ENCODE data around the gene C1orf232. TPM values are rescaled to one million over a fixed set of nuclear protein-coding genes. Genes with fewer than 3 reads are reported as not detected.

The C1orf232 gene
- polyA plus RNA-seq, 1 donor, result not detected

DNA sequence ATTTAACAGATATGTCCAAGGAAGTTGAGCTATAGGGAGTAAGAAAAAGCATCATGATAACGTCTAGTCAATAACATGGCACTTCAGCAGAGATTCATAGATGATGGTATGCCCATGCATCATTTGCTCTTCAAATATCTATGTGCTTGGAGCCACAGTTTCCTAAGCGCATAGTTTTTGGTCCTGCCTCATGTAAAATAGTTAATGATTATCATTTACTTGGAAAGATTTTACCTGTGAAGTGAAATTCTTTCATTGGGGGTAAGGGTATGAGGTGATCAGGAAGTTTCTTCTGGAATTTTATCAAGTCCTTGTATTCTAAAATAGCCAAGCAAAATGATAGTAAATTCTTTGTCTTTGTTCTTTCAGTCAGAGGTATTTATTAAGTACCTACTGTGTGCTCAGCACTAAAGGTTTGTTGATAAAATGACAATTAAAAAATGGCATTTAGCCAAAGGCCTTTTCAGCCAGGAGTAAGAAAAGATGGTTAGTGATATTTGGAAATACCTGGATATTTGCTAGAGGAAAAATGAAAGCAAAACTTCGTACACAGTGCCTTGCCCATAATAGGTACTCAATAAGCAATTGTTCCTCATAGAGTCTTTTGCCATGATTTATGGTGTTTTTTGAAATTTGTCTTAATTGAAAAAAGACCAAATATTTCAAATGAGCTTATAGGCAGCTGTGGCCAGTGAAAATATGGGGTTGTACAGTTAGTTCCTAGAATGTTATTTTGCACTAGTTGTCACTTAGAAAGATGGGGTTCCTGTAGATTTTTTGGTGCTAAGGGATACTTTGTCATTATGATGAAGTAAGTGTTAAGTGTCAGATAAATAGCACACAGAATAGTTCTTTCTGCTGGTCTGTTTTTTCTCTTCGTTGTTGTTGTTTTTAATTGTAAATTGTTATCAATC lies 44.1 kb downstream of the C1orf232 start:
- no peak for DNase-seq

DNA sequence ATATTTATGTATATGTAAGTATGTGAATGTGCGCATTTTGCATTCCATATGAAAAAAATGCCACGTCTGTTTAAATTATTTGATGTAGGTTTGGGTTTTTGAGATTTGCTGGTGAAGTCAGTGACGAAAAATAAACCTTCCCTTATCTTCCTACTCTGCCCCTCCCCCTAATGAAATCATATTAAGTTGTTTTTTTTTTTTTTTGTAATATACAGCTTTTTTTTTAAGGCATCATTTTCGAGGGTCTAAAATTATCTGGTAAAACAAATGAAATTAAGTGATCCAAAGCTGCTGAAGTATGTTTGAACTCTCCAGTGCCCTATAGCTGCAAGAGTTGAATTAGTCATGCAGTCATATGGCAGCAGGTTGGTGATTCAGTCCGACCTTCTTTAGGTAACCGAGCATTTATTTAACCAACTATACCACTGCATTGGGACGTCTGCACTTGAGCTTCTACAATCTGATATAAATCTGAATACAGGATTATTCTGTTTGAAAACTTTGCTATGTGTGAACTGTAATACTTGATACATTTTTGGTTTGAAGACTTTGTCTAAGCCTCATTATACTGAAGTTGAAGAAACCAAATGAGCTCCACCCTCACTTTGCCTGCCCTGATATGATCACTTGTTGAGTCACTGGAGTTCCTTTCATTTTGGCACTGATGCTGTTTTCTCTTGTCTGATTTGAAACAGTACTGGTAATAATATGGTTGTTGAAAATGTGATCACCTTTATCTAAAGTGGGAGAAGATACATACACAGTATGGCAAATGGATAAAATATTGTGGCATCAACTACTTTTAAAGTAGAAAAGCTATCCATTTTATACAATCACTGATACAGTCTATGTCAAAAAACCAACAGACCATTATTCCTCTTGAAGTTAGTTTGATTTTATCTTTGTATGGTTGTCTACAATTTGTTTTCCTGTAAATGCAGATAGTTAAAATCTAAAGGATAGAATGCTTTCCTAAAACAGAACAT lies 45.5 kb downstream of the C1orf232 start:
- no peak for DNase-seq

DNA sequence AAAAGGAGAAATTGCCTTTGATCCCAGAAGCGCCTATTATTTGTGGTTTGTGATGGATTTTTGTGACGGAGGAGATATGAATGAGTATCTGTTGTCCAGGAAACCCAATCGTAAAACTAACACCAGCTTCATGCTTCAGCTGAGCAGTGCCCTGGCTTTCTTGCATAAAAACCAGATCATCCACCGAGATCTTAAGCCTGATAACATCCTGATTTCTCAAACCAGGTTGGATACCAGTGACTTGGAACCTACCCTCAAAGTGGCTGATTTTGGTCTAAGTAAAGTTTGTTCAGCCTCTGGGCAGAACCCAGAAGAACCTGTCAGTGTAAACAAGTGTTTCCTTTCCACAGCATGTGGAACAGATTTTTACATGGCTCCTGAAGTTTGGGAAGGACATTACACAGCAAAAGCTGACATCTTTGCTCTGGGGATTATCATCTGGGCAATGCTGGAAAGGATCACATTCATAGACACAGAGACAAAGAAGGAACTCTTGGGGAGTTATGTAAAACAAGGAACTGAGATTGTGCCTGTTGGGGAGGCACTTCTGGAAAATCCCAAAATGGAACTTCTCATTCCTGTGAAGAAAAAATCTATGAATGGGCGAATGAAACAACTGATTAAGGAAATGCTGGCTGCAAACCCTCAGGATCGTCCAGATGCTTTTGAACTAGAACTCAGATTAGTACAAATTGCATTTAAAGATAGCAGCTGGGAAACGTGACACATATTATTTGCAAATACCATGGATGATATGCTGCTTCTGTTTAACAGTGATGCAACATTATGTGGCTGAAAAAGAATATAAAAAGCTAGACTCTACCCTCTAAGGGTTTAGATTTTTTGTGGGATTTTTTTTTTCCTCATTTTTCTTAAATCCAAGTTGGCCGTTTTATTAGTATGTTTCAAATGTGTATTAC lies 46.6 kb downstream of the C1orf232 start:
- no peak for DNase-seq

DNA sequence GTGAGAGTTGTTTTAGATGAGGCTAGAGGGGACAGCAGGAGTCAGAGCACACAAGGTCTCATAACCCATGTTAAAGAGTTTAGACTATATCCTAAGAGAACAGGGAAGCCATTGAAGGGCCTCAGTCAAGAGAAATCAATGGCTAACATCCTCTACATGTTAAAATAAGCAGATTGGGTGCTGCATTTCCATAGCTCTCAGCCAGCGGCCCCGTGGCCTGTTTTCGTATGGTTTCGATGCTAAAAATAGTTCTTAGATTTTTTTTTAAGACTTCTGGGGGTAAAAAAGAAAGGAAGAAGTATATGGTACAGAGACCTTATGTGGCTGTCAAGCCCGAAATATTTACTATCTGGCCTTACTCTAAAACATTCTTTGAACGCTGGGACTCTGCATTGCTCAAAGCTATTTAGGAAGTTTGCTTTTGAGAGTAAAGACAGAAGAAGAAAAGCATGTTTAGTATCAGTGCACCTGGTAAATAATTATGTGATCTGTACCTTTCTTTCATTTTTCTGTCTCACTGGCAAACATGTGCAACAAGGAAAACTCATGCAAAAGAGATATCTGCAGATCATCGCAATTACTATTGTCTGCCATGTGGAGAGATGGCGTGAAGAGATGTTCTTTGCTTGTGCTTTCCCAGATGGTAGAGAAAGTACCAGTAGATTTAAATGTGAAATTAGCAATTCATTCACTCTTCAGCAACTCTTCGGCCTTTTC lies 48.7 kb downstream of the C1orf232 start:
- no peak for DNase-seq

DNA sequence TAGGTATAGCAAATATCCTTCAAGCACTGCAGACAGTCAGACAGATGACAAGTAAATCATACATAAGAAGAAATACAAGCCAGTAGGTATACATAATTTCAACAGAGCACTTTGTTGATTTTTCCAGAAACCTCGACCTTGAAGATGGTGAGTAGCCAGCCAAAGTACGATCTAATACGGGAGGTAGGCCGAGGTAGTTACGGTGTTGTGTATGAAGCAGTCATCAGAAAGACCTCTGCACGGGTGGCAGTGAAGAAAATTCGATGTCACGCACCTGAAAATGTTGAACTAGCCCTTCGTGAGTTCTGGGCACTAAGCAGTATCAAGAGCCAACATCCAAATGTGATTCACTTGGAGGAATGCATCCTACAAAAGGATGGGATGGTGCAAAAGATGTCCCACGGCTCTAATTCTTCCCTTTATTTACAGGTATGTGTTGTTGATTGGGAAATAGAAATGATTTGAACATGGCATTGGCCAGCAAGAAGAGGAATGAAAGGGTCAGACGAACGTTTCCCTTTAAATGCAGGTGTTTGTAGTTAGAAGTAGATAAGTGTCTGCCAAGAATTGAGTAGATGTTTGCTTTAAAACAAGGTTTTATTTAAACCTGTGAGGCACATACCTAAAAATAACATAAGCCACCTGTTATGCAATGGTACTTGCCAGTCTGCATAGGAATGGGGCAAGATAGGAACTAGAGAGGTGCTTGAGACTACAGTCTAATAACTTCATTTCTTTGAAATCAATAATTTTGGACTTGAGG lies 54.4 kb downstream of the C1orf232 start:
- DNase-seq, result no peak

Other genes starting within 250 kb of the C1orf232 start
- 18.2 TPM for gene PAFAH2, start 170.9 kb downstream of the C1orf232 start, polyA plus RNA-seq (ENCODE audit: insufficient read length)
- gene EXTL1, start 147.2 kb downstream of the C1orf232 start, polyA plus RNA-seq (ENCODE audit: insufficient read length), result 1.8 TPM
- gene SLC30A2, start 122.8 kb downstream of the C1orf232 start, polyA plus RNA-seq (ENCODE audit: insufficient read length), result 5.4 TPM
- gene TRIM63, start 101.3 kb downstream of the C1orf232 start, polyA plus RNA-seq (ENCODE audit: insufficient read length), result 1.2 TPM
- 20.1 TPM for gene PDIK1L, start 57.1 kb downstream of the C1orf232 start, polyA plus RNA-seq (ENCODE audit: insufficient read length)
- gene FAM110D, start 9.9 kb downstream of the C1orf232 start, polyA plus RNA-seq (ENCODE audit: insufficient read length), result 0.63 TPM
- gene ZNF593, start 945 bp upstream of the C1orf232 start, polyA plus RNA-seq (ENCODE audit: insufficient read length), result 11.7 TPM
- 1.4 TPM for gene ZNF593OS, start 2.9 kb upstream of the C1orf232 start, polyA plus RNA-seq (ENCODE audit: insufficient read length)
- gene CNKSR1, start 8.5 kb upstream of the C1orf232 start, polyA plus RNA-seq (ENCODE audit: insufficient read length), result 15.4 TPM
- 0.18 TPM for gene CATSPER4, start 21.6 kb upstream of the C1orf232 start, polyA plus RNA-seq (ENCODE audit: insufficient read length)
- gene CEP85, start 65.2 kb upstream of the C1orf232 start, polyA plus RNA-seq (ENCODE audit: insufficient read length), result 24.9 TPM
- 87.2 TPM for gene SH3BGRL3, start 111.1 kb upstream of the C1orf232 start, polyA plus RNA-seq (ENCODE audit: insufficient read length)
- gene UBXN11, start 137.7 kb upstream of the C1orf232 start, polyA plus RNA-seq (ENCODE audit: insufficient read length), result 43.2 TPM
- gene CD52, start 149.0 kb upstream of the C1orf232 start, polyA plus RNA-seq (ENCODE audit: insufficient read length), result 5.6 TPM
- 0.65 TPM for gene CRYBG2, start 185.2 kb upstream of the C1orf232 start, polyA plus RNA-seq (ENCODE audit: insufficient read length)
- gene ZNF683, start 203.8 kb upstream of the C1orf232 start, polyA plus RNA-seq (ENCODE audit: insufficient read length), result not detected
- gene LIN28A, start 241.9 kb upstream of the C1orf232 start, polyA plus RNA-seq (ENCODE audit: insufficient read length), result 0.15 TPM

Measured in left kidney (tissue), 2 donors.